ENCODE data around the gene RBPJL. TPM values are rescaled to one million over a fixed set of nuclear protein-coding genes. Genes with fewer than 3 reads are reported as not detected.

RBPJL gene
- total RNA-seq, 2 experiments from 2014 or later, result not detected

DNA sequence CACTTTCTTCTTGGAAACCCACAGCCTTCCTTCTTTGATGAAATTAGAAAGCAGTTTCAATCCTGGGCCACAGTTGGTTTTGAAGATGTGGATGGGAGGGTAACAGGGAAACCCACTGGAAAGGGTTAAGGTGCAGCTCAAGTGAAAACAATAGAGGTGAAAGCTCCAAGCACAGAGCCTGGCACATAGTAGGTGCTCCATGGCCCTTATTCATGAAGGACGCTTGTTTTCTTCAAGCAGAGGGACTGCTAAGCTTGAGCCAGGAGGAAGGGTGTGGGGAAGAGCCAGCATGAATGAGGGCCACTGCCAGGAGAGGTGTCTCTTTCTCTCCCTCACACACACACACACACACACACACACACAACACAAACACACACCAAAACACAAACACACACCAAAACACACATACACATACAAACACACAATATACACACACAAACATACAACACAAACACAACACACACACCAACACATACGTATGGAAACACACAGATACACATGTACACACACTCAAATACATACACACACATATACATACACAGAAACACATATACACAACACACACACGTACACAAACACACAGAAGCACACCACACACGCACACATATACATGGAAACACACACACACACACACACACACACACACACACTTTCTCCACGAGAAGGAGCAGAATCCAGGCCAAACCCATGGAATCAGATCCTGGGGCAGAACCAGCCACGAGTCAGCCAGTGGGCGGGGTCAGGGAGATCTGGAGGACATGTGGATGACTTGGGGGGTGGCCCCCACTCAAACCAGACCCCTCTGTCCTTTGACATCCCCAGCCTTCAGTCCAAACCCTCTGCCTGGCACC is 23.7 kb upstream of the RBPJL start:
- H3K4me1 ChIP-seq (ENCODE audit: insufficient read depth, low read length, poor library complexity, severe bottlenecking), result no peaks in the 10 kb centered on the region
- no peaks in the 10 kb centered on the region for H3K9me3 ChIP-seq (ENCODE audit: low read length)
- intact Hi-C loops (cut with micrococcal nuclease; ENCODE audit: unreplicated experiment), result no loop called here
- H4K20me1 ChIP-seq (ENCODE audit: insufficient read depth, low read length), result no peaks in the 10 kb centered on the region
- no TSS peak for BruUV-seq (replicated peaks)
- H3K36me3 ChIP-seq (ENCODE audit: insufficient read depth, low read length), result no peaks in the 10 kb centered on the region
- ChIA-PET POLR2A (no interaction called here), CTCF (ENCODE audit: unreplicated experiment) (interaction anchor here (0.6 kb wide), 1 partner anchor 69 kb away, joined by 3 read pairs; no protein-coding TSS in a partner anchor)
- no peak overlapping the region for H2AFZ ChIP-seq (ENCODE audit: low read length)
- H3K9me2 ChIP-seq (ENCODE audit: insufficient read depth, low read length), result no peaks in the 10 kb centered on the region
- DNase-seq (ENCODE audit: low spot score), result no peak
- H3K27ac ChIP-seq (ENCODE audit: low read depth, low read length, poor library complexity, severe bottlenecking), result no peak overlapping the region
- H3K4me2 ChIP-seq (ENCODE audit: low read length), result no peak overlapping the region
- H3K79me2 ChIP-seq (ENCODE audit: insufficient read depth, low read depth, low read length), result no peaks in the 10 kb centered on the region
- no peak overlapping the region for H3K4me3 ChIP-seq (ENCODE audit: low read depth, low read length, poor library complexity, severe bottlenecking)
- TF ChIP-seq, protein P1, sequence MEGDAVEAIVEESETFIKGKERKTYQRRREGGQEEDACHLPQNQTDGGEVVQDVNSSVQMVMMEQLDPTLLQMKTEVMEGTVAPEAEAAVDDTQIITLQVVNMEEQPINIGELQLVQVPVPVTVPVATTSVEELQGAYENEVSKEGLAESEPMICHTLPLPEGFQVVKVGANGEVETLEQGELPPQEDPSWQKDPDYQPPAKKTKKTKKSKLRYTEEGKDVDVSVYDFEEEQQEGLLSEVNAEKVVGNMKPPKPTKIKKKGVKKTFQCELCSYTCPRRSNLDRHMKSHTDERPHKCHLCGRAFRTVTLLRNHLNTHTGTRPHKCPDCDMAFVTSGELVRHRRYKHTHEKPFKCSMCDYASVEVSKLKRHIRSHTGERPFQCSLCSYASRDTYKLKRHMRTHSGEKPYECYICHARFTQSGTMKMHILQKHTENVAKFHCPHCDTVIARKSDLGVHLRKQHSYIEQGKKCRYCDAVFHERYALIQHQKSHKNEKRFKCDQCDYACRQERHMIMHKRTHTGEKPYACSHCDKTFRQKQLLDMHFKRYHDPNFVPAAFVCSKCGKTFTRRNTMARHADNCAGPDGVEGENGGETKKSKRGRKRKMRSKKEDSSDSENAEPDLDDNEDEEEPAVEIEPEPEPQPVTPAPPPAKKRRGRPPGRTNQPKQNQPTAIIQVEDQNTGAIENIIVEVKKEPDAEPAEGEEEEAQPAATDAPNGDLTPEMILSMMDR (conservative IDR thresholded peaks at IDR 0.05; ENCODE audit: low read length), result no peak
- no peak for TF ChIP-seq EZH2phosphoT487 (IDR thresholded peaks at IDR 0.05; ENCODE audit: borderline replicate concordance, low read depth, low read length)

DNA sequence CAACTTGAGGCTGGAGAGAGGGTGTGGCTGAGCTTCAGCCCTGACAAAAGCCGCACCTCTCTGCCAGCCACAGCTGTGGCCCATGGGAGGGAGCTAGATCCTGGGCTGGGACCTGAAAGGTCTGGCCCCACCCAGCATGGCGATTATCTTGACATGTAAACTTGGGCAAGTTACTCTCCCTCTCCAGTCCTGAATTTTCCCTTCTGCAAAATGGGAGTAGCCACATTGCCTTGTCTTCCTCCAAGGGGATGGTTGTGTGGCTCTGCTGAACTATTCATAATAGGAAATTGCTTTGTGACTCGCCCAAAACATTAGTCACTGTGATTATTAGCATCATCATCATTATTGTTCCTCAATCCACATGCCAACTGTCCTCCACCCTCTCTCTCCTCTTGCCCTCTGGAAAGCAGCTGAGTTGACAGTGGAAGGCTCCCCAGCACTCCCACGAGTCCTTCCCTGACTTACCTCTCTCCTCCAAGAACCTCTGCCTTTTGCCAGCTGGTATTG is 23.0 kb upstream of the RBPJL start:
- H3K36me3 ChIP-seq (ENCODE audit: insufficient read depth, low read length), result no peaks in the 10 kb centered on the region
- H3K4me1 ChIP-seq (ENCODE audit: insufficient read depth, low read length, poor library complexity, severe bottlenecking), result no peaks in the 10 kb centered on the region
- no peak overlapping the region for H3K4me2 ChIP-seq (ENCODE audit: low read length)
- H3K27ac ChIP-seq (ENCODE audit: low read depth, low read length, poor library complexity, severe bottlenecking), result no peak overlapping the region
- no peak for DNase-seq (ENCODE audit: low spot score)
- no peak overlapping the region for H2AFZ ChIP-seq (ENCODE audit: low read length)
- TF ChIP-seq, protein P1 (conservative IDR thresholded peaks at IDR 0.05; ENCODE audit: low read length), result no peak
- no peak for TF ChIP-seq EZH2phosphoT487 (IDR thresholded peaks at IDR 0.05; ENCODE audit: borderline replicate concordance, low read depth, low read length)
- intact Hi-C loops (cut with micrococcal nuclease; ENCODE audit: unreplicated experiment), result no loop called here
- POLR2A ChIA-PET, result interaction anchor here (0.7 kb wide), 1 partner anchor 140 kb away, joined by 3 read pairs; no protein-coding TSS in a partner anchor
- H4K20me1 ChIP-seq (ENCODE audit: insufficient read depth, low read length), result no peaks in the 10 kb centered on the region
- no peaks in the 10 kb centered on the region for H3K9me2 ChIP-seq (ENCODE audit: insufficient read depth, low read length)
- CTCF ChIA-PET (ENCODE audit: unreplicated experiment), result no interaction called here
- no peaks in the 10 kb centered on the region for H3K9me3 ChIP-seq (ENCODE audit: low read length)
- no peak overlapping the region for H3K4me3 ChIP-seq (ENCODE audit: low read depth, low read length, poor library complexity, severe bottlenecking)
- no peaks in the 10 kb centered on the region for H3K79me2 ChIP-seq (ENCODE audit: insufficient read depth, low read depth, low read length)
- no TSS peak for BruUV-seq (replicated peaks)

DNA sequence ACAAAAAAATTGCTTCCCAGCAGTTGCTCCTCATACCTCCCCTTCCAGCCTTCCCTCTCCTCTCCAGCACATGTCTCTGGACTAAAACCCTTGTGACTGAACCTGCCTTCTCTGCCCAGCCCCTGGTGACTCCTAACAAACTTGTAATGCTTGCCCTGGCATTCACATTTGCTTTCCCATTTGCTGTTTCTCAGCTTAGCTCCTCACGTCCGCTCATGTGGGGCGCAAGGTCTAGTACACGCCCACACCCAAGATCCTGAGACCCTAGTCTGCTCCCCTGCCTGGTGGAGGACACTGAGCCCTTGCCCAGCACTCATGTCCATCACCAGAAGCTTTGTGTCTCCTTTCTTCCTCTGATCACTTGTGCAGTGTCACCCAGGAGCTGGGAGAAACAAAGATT is 18.3 kb upstream of the RBPJL start:
- Histone ChIP-seq H3K4me1 (ENCODE audit: insufficient read depth, low read length, poor library complexity, severe bottlenecking) (no peaks in the 10 kb centered on the region), H3K4me3 (ENCODE audit: low read depth, low read length, poor library complexity, severe bottlenecking) (no peak overlapping the region), H3K36me3 (ENCODE audit: insufficient read depth, low read length) (no peaks in the 10 kb centered on the region), H4K20me1 (ENCODE audit: insufficient read depth, low read length) (no peaks in the 10 kb centered on the region), H3K27ac (ENCODE audit: low read depth, low read length, poor library complexity, severe bottlenecking) (no peak overlapping the region), H2AFZ (ENCODE audit: low read length) (no peak overlapping the region), H3K9me3 (ENCODE audit: low read length) (no peaks in the 10 kb centered on the region), H3K79me2 (ENCODE audit: insufficient read depth, low read depth, low read length) (no peaks in the 10 kb centered on the region), H3K9me2 (ENCODE audit: insufficient read depth, low read length) (no peaks in the 10 kb centered on the region), H3K4me2 (ENCODE audit: low read length) (no peak overlapping the region)
- intact Hi-C loops (cut with micrococcal nuclease; ENCODE audit: unreplicated experiment), result no loop called here
- no TSS peak for BruUV-seq (replicated peaks)
- TF ChIP-seq, protein P1 (conservative IDR thresholded peaks at IDR 0.05; ENCODE audit: low read length), result no peak
- no peak for TF ChIP-seq EZH2phosphoT487 (IDR thresholded peaks at IDR 0.05; ENCODE audit: borderline replicate concordance, low read depth, low read length)
- CTCF ChIA-PET (ENCODE audit: unreplicated experiment), result no interaction called here
- DNase-seq (ENCODE audit: low spot score), result no peak
- POLR2A ChIA-PET, result no interaction called here

All from OCI-LY7 (cell line).